Nucleus accumbens (tissue), 56 donors: ENCODE results near the gene ZNF513.
"Not testable (repeated sequence)": the region's sequence is repeated elsewhere in the genome, so short reads cannot be mapped to it uniquely, and the experiment has no call there.

ENCODE experiments used
- DNase-seq, 56 donors: peaks; one replicate each; lab custom pipeline; 2025; lab: John Stamatoyannopoulos, UW

The ZNF513 gene

DNA sequence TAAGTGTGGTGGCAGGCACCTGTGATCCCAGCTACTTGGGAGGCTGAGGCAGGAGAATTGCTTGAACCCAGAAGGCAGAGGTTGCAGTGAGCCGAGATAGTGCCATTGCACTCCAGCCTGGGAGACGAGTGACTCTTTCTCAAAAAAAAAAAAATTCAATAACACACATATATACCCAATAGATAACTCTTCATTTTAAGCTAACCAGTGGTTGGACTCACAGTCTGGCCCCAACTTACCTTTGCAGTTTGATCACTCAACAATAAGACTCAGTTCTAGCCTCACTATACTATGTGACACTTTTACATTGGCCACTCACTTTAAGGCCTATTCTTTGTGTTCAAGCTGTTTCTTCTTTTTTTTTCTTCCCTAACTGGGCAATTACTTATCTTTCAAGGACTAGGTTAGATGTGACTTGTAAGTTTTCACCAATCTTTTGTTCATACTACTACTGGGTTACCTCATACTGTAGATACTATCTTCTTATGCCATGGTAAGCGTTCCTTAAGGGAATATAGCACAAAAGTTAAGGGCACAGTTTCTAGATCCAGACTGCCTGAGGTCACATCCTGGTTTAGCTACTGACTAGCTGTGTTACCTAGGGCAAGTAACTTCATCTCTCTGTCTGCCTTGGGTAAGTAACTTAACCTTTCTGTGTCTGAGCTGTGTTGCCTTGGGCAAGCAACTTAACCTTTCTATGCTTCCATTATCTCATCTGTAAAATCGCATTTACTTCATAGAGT lies 17.7 kb downstream of the ZNF513 start:
- no peak for DNase-seq

DNA sequence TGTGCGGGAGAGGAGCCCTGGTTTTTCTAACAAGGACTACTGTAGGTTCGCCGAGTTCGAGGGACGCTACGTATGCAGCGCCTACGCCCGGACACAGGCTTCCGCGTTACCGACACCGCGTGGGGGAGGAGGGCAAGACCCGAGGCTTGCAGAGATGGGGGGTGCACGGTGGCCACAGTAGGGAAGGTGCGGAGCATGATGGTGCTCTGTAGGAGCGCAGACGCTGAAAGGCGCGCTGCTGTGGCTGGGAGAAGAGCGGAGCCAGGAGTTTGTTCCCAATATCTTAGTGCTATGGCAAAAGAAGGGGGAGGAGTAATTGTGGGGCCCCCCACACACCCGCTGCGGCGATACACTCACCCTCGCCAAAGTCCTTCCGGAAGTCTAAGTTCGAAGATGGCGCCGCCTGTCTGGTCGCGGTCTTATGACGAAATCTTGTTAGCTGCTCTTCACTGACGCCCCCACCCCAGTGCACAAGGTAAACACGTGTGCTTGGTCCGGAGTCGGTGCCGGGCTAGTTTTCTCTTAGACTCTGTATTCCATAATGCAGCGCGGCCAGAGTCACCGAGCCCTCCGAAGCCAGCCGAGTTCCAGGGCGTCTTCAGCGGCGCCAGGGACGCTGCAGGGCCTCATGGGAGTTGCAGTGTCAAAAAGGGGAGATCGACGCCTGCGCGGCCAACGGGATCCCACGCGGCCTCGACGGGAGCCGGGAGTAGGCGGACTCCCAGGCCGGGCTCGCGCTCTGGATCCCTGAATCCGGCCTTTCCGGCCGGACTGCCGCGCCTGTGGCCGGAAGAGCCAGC lies 24.0 kb downstream of the ZNF513 start, which contains the start of gene GTF3C2:
Gene GTF3C2, minus strand, starts transcription at position 383 of the 800 bp plus-strand sequence. CDS start 13,210 bp downstream, outside the sequence.
- DNase-seq = peak; percentile 63 to 100 (median 94)

DNA sequence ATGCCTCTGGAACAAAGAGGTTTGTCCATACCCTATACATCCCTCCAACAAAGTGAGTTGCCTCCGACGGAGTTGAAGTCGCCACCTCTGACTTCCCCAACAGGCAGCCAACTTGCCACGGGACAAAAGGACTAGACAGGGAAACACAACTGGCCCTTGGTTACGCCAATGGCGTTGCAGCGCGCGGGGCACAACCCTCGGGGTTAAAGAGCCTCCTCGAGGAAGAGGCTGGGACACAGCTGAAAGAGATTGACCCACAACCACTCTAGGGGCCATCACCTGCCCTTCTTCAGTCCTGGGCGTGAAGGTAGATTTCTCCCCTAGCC lies 24.5 kb downstream of the ZNF513 start:
- DNase-seq = peak in 11 of 56 donors; percentile 29 to 56 (median 38)

DNA sequence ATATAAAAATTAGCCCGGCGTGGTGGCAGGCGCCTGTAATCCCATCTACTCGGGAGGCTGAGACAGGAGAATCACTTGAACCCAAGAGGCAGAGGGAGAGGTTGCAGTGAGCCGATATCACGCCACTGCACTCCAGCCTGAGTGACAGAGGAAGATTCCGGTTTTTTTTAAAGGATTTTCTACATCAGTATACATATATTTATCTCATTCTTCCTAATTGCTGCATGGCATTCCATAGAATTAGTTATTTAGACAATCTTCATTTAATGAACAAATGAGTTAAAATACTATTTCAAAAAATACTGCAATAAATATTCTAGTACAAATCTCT lies 26.0 kb downstream of the ZNF513 start:
- no peak for DNase-seq

DNA sequence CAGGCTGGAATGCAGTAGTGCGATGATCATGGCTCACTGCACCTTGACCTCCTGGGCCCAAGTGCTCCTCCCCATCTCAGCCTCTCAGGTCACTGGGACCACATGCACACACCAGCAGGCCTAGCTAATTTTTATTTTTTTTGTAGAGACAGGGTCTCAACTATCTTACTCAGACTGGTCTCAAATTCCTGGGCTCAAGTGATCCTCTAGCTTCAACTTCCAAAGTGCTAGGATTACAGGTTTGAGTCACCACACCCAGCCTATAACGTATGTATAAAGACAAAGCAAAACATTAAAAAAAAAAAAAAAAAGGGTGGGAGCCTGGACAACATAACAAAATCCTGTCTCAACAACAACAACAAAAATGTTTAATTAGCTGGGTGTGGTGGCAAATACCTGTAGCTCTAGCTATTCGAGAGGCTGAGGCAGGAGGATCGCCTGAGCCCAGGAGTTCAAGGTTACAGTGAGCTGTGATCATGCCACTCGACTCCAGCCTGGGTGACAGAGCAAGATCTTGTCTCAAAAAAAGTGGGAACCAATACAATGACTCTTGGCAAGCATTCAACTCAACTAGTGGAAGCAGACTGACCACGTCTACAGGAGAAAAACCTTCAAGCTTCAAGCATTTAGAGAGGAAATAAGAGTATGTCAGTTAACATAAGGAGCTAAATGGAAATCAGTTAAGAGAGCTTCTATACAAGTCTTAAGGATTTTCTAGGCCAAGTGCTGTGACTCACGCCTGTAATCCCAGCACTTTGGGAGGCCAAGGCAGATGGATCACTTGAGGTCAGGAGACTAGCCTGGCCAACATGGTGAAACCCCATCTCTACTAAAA lies 26.6 kb downstream of the ZNF513 start:
- no peak for DNase-seq

DNA sequence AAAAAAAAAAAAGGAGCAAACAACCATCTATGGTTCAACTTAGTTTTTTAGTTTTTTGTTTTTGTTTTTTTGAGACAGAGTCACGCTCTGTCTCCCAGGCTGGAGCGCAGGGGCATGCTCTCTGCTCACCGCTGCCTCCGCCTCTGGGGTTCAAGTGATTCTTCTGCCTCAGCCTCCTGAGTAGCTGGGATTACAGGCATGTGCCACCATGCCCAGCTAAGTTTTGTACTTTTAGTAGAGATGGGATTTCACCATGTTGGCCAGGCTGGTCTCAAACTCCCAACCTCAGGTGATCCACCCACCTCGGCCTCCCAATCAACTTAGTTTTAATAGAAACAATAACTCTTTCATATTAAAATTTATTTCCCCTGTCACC lies 27.2 kb downstream of the ZNF513 start:
- DNase-seq = not testable (repeated sequence)

DNA sequence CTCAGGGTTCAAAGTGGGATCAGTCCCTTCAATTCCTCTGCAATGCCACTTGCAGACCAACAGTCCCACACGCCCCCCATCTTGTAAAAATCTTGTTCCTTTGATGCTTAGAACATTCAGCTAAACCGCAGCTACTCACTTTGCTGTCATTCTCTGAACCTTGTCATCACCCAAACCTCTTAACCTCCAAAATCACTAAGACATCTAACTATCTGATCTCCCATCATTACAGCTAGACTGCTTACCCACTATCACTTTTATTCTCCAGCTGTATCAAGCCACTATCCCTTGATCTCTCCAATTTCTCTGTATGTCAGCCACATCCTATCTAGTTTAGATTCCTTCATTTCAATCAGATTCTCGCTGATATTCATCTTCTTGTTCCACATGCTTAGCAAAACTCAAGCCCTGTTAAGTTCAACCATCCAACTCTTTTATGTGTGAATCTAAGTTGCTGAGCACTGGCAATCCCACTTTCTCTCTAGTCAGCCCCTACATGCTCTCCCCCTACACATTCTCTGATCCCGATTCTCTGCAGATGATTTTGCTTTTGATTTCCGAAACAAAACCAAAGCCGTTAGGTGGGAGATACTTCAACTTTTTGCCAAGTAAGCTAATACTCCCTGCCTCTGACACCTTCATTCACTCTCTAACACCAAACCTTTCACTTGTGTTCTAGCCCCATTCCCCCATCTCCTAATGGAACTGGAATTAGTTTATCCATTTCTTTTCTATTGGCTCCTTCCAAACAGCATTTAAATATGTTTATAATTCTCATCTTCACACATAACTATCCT lies 28.5 kb downstream of the ZNF513 start:
- no peak for DNase-seq

DNA sequence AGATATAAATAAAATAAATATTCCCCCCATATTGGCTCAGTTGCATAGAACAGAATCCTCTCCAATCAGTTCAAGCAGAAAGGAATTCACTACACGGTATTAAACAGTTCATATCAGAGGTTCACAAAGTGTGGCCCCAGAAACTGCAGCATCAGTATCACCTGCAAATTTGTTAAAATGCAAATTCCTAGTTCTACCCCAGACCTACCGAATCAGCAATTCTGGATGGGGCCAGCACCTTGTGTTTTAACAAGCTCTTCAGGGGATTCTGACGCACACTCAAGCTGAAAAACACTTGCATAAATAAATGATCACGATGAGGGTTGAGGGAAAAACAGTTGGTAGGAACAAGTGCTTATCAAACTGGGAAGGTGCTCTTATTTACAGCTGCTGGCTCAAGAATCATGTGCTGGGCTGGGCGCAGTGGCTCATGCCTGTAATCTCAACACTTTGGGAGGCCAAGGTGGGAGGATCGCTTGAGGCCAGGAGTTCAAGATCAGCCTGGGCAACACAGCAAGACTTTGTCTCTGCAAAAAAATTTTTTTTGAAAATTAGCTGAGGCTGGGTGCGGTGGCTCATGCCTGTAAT lies 30.3 kb downstream of the ZNF513 start:
- no peak for DNase-seq

DNA sequence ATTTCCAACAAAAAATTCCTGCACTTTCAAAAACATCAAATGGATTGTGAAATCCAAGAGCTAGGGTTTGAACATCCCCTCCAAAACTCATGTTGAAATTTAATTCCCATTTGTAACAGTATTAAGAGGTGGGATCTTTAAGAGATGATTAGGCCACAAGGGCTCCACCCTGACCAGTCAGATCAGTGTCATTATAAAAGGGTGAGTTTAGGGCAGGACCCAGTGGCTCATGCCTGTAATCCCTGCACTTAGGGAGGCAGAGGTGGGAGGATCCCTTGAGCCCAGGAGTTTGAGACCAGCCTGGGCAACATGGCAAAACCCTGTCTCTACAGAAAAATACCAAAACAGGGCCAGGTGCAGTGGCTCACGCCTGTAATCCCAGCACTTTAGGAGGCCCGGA lies 32.9 kb downstream of the ZNF513 start:
- DNase-seq = no peak

DNA sequence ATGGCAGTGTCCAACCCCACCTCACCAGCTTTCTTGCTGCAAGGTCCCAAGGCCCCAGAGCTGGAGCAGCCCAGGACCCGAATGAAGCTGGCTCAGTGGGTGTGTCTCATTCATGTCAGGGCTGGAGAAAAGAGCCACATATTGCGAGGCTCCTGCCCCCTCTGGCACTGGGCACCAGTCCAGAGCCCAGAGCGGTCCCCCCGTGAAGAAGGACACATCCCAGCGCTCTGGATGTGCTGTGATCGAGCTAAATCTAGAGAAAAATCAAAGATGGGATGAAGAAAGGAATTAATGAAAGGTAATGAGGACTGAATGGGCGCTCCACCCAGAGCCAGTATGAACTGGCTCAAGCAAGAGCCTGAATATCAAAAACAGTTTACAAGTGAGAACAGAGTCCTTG lies 44.4 kb downstream of the ZNF513 start:
- no peak for DNase-seq

DNA sequence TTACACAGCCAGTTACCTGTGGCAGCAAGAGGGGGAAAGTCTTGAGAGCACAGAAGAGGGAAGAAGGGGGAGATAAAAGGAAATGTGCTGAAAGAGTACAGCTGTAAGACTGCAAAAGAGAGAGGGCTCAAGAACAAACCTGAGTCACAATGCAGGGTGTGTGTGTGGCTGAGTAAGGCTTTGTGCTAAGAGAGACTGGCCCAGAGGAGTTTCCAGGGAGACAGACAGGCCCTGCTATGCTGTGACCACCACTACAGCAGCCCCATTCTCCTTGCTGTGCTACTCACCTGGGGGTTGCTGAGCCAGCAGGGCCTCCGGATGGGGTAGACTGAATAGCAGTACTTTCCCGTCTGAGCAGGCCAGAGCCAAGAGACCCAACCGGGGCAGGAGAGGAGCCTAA lies 45.2 kb downstream of the ZNF513 start:
- no peak for DNase-seq
